ENCODE results near the gene GNAZ.

DNA sequence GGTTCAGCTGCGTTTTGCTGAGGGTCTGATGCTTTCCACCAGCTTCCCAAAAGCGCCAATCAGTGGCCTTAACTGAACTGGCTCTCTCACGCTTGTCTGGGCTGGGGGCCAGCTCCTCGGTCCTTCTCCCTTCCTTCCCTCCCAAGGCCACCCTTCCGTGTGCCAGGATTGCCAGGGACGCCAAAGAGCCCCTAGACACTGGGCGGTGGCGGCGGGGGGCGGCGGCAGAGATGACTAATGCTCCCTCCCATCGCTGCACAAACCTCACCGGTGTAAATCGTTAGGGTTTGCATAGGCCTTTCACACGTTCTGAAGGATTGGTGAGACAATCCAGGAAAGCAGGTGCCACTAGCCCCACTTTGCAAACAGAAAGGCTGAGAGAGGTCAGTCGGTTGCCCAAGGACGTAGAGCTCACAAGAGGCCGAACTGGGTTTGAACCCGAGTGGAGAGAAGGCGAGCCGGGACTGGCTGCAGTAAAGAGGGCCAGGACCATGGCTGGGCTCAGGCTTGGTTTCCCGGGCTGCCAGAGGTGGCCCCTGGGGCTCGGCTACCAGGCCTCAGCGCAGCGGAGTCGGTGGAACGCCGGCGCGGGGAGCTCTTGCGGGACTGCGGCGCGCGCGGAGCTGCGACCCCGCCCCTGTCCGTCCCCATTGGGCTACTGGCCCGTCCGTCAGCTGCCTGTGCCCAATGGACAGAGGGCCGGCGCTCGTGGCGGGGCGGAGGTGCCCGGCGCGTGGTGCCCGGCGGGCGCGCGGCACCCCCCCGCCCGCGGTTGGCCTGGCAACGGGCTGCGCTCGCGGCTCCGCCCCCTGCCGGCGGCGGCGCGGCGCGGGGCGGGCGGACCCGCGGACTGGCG, 589 bp upstream of the GNAZ start:
- no peak for TF ChIP-seq POLR2A (IDR thresholded peaks at IDR 0.05; ENCODE audit: low read depth, low read length)
- no peak for TF ChIP-seq POLR2AphosphoS5 (IDR thresholded peaks at IDR 0.05; ENCODE audit: low read depth, low read length)
- TF ChIP-seq TAF1 (IDR thresholded peaks at IDR 0.05; ENCODE audit: low read depth, low read length) = no peak
- TF ChIP-seq SPI1 (IDR thresholded peaks at IDR 0.05; ENCODE audit: low read depth, low read length) = no peak
- no peak for TF ChIP-seq POU2F2 (IDR thresholded peaks at IDR 0.05; ENCODE audit: low read depth, low read length)

Data from GM12891 (cell line).